IgD-negative memory B cell (primary cell): ENCODE data around the gene DUOX2. TPM values are rescaled to one million over a fixed set of nuclear protein-coding genes. Genes with fewer than 3 reads are reported as not detected.

Experiments used
- H3K27ac Mint-ChIP-seq, 3 donors: one replicate each; pipeline ENCODE4 v1.8.0; 2020 to 2022; ENCODE audit warnings: mild to moderate bottlenecking in 3 of 3, mixed read lengths in 3 of 3, moderate library complexity in 1 of 3
- H3K27me3 Mint-ChIP-seq: one replicate; pipeline ENCODE4 v1.8.0; 2021; ENCODE audit warnings: mixed read lengths
- H3K36me3 Mint-ChIP-seq: one replicate; pipeline ENCODE4 v1.8.0; 2020; ENCODE audit warnings: mild to moderate bottlenecking, mixed read lengths
- H3K4me1 Mint-ChIP-seq, 3 donors: one replicate each; pipeline ENCODE4 v1.8.0; 2020 to 2022; ENCODE audit warnings: mixed read lengths in 3 of 3, mild to moderate bottlenecking in 1 of 3
- H3K4me3 Mint-ChIP-seq, 4 donors: one replicate each; pipeline ENCODE4 v1.8.0; 2020 to 2022; ENCODE audit warnings: mild to moderate bottlenecking in 4 of 4, mixed read lengths in 4 of 4, moderate library complexity in 3 of 4
- H3K9me3 Mint-ChIP-seq, 3 donors: one replicate each; pipeline ENCODE4 v1.8.0; 2020 to 2021; ENCODE audit warnings: mixed read lengths in 3 of 3, mild to moderate bottlenecking in 1 of 3
- polyA plus RNA-seq: library from polyadenylated mRNA; unstranded; fragments of 300-500 nt; fragmentation: Illumina TruSeq; gene quantifications from one replicate; pipeline ENCODE4 v1.2.3, GENCODE V29; 2021

Gene DUOX2
- polyA plus RNA-seq, 1 donor from 2014 or later = not detected

GRCh38 chr15:45132844-45133560 is 19.0 kb upstream of the DUOX2 start:
- H3K27me3 Mint-ChIP-seq = peaks cover 48% of the 10 kb centered on the region
- no peak overlapping the region for H3K27ac Mint-ChIP-seq
- no peak overlapping the region for H3K4me3 Mint-ChIP-seq
- H3K36me3 Mint-ChIP-seq = peaks cover 3% of the 10 kb centered on the region
- peaks cover 4 to 9% (median 8%) of the 10 kb centered on the region in 3 donors for H3K4me1 Mint-ChIP-seq
- no peaks in the 10 kb centered on the region for H3K9me3 Mint-ChIP-seq

DNA sequence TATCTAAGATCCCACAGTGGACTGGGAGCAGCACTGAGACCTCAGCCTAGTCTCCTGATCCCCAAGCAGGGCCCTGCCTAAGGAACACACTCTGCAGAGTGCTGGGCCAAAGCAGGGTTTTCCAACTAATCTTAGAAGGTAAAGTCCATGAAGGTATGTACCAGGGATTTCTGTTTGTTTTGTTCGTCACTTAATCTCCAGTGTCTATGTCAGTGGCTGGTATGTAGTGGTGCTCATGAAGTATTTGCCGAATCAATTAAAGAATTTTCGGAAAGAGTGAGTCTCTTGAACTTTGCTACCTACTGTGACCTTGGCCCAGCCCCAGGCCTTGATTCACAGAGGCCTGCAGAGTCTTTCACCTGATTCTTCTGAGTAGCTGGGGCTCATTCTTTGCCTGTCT is 17.5 kb upstream of the DUOX2 start:
- H3K4me1 Mint-ChIP-seq = peaks cover 4 to 9% (median 8%) of the 10 kb centered on the region in 3 donors

DNA sequence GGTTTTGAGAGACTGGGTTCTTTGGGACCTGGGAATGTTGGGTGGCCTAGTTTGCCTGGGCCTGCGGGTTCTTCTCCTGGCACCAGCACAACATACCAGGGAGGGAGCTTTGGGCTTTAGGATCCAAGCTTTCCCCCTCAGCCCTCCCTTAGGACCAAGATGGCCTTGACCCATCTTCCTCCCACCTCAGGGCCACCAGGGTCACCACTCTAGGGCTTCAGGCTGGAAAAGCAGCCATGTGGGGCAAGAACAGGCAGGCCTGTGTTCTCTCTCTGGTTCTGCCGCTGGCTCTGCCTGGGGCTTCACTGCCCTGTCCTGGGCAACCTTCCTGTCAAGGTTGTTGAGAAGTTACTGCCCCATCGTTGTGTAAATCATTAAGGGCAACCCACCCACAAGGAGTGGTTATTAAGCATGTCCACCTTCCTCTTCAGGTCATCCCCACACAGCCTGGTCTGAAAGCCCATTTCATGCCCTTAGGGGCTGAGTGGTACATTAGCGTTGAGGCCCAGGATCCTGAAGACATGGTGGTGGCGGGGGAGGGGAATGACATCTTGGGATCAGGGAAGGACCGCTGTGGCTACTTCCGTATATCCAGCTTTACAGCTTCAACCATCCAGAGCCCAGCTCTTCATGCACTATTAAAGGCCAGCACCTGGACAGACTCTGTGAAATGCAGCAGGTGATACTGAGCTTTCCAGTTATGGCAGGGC is 16.5 kb upstream of the DUOX2 start:
- Mint-ChIP-seq H3K27ac (peak overlapping the region in 1 of 3 donors; percentile 31), H3K9me3 (no peaks in the 10 kb centered on the region), H3K4me3 (peak overlapping the region in 3 of 4 donors; percentile 9 to 63 (median 39)), H3K36me3 (peaks cover 1% of the 10 kb centered on the region), H3K4me1 (peaks cover 2 to 8% (median 7%) of the 10 kb centered on the region in 3 donors), H3K27me3 (peaks cover 47% of the 10 kb centered on the region)

More for the DNA sequence above, 17.5 kb upstream of the DUOX2 start:
- Mint-ChIP-seq H3K27ac (no peak overlapping the region), H3K9me3 (no peaks in the 10 kb centered on the region), H3K27me3 (peaks cover 50% of the 10 kb centered on the region), H3K4me3 (no peak overlapping the region), H3K36me3 (peaks cover 1% of the 10 kb centered on the region)

- Mint-ChIP-seq H3K4me3 (peak within 1 kb of the TSS; percentile 43 to 63 (median 52)), H3K4me1 (peaks cover 2 to 5% (median 4%) of the 10 kb centered on the region in 3 donors), H3K9me3 (no peaks in the 10 kb centered on the region), H3K27ac (peak within 1 kb of the TSS in 1 of 3 donors; percentile 31), H3K27me3 (peaks cover 45% of the 10 kb centered on the region), H3K36me3 (peaks cover 1% of the 10 kb centered on the region)
Observed at GRCh38 chr15:45129651-45130129, 15.7 kb upstream of the DUOX2 start, which contains the start of the genes DUOX1 and DUOXA1. TSS of gene DUOX1 (plus strand) at chr15:45129994. CDS start at chr15:45131967, 1,973 bp downstream. TSS of gene DUOXA1 (minus strand) at chr15:45129879. CDS start at chr15:45123014, 6,865 bp downstream.

DNA sequence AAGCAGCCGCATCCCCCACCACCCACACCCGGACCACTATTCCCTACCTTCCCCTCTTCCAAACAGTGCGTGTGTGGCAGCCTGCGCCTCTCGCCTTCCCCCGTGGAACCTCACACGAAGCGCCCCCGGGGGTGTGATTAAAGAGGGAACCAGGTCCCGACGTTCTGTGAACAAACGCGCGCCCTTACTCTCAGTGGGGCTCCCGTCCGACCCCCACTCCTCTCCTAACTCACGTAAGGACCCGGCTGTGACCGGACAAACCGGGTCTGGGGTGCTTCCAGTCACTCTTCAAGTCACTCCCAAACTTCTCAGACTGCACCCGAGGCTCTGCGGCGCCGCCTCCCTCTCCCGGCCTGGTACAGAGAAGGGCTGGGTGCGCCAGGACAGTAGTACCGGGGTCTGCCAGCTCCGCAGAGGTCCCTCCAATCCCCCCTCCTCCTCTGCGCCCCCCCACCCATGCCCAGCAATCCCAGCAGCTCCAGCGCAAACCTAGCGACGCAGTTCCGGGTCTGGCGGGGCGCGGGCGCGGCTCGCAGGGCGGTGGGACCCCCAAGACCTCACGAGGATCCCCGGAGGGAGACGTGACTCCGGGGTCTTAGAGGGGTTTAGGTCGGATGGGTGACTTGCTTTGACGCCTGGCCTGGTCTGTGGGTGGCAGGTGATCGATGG is 15.1 kb upstream of the DUOX2 start:
- Mint-ChIP-seq H3K27me3 (peaks cover 42% of the 10 kb centered on the region), H3K27ac (no peak overlapping the region)

GRCh38 chr15:45126535-45127158 is 12.7 kb upstream of the DUOX2 start:
- peaks cover 40% of the 10 kb centered on the region for H3K27me3 Mint-ChIP-seq
- no peak overlapping the region for H3K27ac Mint-ChIP-seq
- peak overlapping the region in 1 of 4 donors; percentile 24 for H3K4me3 Mint-ChIP-seq
- no peaks in the 10 kb centered on the region for H3K9me3 Mint-ChIP-seq
- peaks cover 2 to 5% (median 3%) of the 10 kb centered on the region in 3 donors for H3K4me1 Mint-ChIP-seq
- H3K36me3 Mint-ChIP-seq = peaks cover 1% of the 10 kb centered on the region

More for the DNA sequence above, 15.1 kb upstream of the DUOX2 start:
- peaks cover 2 to 5% (median 3%) of the 10 kb centered on the region in 3 donors for H3K4me1 Mint-ChIP-seq
- H3K36me3 Mint-ChIP-seq = peaks cover 1% of the 10 kb centered on the region
- H3K9me3 Mint-ChIP-seq = no peaks in the 10 kb centered on the region
- H3K4me3 Mint-ChIP-seq = peak overlapping the region in 3 of 4 donors; percentile 43 to 59 (median 44)

DNA sequence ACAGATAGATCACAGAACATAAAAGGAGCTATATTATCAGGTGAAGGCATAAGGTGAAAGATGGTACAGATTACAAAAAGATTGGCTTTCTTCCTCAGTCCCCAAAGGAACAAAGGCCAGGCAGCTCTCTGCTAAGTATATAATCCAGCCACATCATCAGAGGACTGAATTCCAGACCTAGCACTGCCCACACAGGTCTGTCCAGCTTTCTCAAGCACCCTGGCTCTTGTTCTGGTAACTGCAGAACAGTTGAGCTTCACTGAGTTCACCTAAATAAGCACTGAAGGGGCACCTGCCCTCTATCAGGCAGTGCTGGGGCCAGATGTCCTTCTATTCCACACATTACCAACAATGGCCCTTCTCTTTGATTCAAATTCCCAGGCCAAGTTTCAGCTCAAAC is 9.4 kb upstream of the DUOX2 start:
- Mint-ChIP-seq H3K9me3 (no peaks in the 10 kb centered on the region), H3K27ac (no peak overlapping the region), H3K4me3 (no peak overlapping the region), H3K36me3 (peaks cover under 1% of the 10 kb centered on the region), H3K27me3 (peaks cover 29% of the 10 kb centered on the region), H3K4me1 (peaks cover 0 to 4% (median under 1%) of the 10 kb centered on the region in 3 donors)

DNA sequence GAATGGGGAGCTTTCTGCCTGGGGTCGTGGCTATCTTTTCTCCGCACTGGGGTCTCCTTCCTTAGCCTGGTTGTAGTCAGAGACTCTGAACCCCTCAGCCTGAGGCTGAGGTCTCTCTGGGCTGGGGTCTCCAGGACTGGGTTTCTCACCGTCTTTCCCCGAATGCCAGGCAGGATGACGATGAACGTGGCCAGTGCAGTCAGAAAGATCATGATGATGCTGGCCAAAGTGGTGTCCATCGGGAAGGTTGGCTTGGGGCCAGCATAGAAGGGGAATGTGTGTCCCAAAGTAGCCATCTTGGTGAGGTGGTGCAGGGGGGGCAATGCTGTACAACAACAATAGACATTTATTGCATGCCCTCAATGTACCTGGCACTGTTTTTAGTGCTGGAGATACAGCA is 8.7 kb upstream of the DUOX2 start:
- H3K9me3 Mint-ChIP-seq = no peaks in the 10 kb centered on the region
- peaks cover 31% of the 10 kb centered on the region for H3K27me3 Mint-ChIP-seq
- H3K4me3 Mint-ChIP-seq = no peak overlapping the region
- H3K36me3 Mint-ChIP-seq = no peaks in the 10 kb centered on the region
- no peak overlapping the region for H3K27ac Mint-ChIP-seq
- peaks cover 2 to 6% (median 6%) of the 10 kb centered on the region in 3 donors for H3K4me1 Mint-ChIP-seq

GRCh38 chr15:45121706-45122417 is 7.9 kb upstream of the DUOX2 start:
- Mint-ChIP-seq H3K27ac (no peak overlapping the region), H3K4me3 (no peak overlapping the region), H3K9me3 (no peaks in the 10 kb centered on the region), H3K36me3 (no peaks in the 10 kb centered on the region), H3K27me3 (peaks cover 36% of the 10 kb centered on the region), H3K4me1 (peaks cover 6 to 11% (median 7%) of the 10 kb centered on the region in 3 donors)

DNA sequence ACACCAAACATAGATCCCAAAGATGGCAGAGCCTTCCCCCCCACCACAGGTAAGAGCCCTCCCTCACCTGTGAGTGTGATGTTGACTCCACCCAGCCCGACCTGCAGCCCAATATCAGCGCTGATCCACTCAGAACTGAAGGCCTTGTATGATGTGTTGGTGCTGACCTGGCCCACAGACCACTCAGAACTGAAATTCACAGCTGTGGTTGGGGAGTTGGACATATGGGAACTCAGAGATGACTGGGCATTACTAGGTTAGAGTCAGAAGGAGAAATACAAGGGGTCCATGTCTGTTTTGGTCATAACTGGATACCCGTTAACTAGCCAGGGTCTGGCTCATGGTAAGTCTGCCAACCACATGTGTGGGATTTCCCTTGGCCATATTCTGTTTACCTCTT is 7.0 kb upstream of the DUOX2 start:
- Mint-ChIP-seq H3K4me1 (peaks cover 10 to 12% (median 12%) of the 10 kb centered on the region in 3 donors), H3K36me3 (no peaks in the 10 kb centered on the region), H3K4me3 (no peak overlapping the region), H3K27ac (no peak overlapping the region), H3K27me3 (peaks cover 43% of the 10 kb centered on the region), H3K9me3 (no peaks in the 10 kb centered on the region)

DNA sequence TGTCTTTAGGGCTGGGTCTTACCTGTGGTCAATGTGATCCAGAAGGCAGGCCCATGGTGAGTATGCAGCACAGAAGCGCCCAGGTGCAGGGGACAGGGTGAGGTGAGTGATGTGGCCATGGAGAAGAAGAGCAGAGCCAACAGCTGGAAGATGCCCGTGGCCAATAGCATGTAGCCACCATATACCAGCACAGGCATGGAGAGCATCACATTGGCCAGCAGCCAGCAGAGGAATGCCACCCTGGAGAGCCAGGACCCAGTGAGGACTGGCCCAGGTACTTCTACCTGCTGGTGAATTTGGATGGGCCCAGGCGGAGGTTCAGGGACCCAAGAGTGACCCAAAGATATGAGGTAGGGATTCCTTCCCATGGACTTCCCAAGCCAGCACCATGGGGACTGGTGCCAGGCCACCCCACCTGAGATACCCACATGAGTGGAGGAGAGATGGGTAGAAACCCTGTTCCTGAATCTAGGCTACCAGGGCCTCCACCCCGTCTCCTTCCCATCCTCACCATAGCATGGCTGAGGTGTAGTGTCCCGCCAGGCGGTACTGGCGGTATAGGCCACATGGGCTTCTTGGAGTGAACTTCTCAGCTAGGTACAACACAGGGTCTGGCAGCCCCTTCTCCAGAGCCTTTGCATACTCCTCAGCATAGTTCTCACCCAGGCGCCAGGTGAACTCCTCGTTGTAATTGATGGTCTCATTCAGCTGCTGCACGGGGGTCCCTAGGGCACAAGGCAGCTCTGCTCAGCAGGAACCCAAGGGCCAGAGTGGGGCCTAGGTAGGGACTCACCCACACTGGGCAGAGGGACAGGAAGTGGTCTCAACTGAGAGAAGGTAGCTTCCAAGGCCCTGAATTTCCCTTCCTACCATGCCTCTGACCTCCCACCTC is 6.4 kb upstream of the DUOX2 start:
- no peaks in the 10 kb centered on the region for H3K9me3 Mint-ChIP-seq
- H3K27ac Mint-ChIP-seq = peak overlapping the region in 1 of 3 donors; percentile 43
- peaks cover 44% of the 10 kb centered on the region for H3K27me3 Mint-ChIP-seq
- H3K4me1 Mint-ChIP-seq = peaks cover 10 to 12% (median 12%) of the 10 kb centered on the region in 3 donors
- H3K36me3 Mint-ChIP-seq = no peaks in the 10 kb centered on the region
- no peak overlapping the region for H3K4me3 Mint-ChIP-seq

DNA sequence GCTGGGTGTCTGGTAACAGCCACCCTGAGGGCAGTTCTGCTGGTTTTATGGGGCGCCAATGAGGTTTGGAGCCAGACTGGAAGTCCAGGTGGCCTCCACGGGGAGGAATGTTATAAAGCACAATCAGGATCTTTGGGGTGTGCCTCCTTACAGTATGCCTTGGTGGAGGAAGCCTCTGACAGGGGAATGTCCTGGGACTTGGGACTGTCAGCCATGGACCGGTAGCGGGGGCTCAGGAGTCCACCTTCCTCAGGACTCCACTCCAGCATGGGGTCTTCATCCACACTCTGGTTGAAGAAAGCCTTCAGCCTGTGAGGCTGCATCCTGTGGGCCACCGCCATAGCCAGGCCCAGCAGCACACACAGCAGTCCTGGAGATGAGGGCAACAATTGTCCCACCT is 5.0 kb upstream of the DUOX2 start:
- H3K36me3 Mint-ChIP-seq = no peaks in the 10 kb centered on the region
- peaks cover 54% of the 10 kb centered on the region for H3K27me3 Mint-ChIP-seq
- no peak overlapping the region for H3K4me3 Mint-ChIP-seq
- H3K27ac Mint-ChIP-seq = no peak overlapping the region
- H3K9me3 Mint-ChIP-seq = no peaks in the 10 kb centered on the region
- peaks cover 14 to 20% (median 17%) of the 10 kb centered on the region in 3 donors for H3K4me1 Mint-ChIP-seq

- Mint-ChIP-seq H3K27me3 (peaks cover 63% of the 10 kb centered on the region), H3K27ac (peak overlapping the region in 1 of 3 donors; percentile 9), H3K9me3 (no peaks in the 10 kb centered on the region), H3K36me3 (no peaks in the 10 kb centered on the region), H3K4me3 (peak overlapping the region; percentile 26 to 85 (median 74)), H3K4me1 (peaks cover 19 to 28% (median 20%) of the 10 kb centered on the region in 3 donors)
Observed at GRCh38 chr15:45118131-45118588, 4.2 kb upstream of the DUOX2 start.
